Measurements from ENCODE around the gene SF3B3. TPM values are rescaled to one million over a fixed set of nuclear protein-coding genes. Genes with fewer than 3 reads are reported as not detected.

SF3B3 gene
- total RNA-seq, 4 donors from 2014 or later: 138 to 233 (median 143) TPM

- H3K4me3 ChIP-seq (ENCODE audit: low read depth, poor library complexity, severe bottlenecking): no peak overlapping the region
- DNase-seq (ENCODE audit: low spot score in 2 of 2): no peak
- TF ChIP-seq, protein P1, sequence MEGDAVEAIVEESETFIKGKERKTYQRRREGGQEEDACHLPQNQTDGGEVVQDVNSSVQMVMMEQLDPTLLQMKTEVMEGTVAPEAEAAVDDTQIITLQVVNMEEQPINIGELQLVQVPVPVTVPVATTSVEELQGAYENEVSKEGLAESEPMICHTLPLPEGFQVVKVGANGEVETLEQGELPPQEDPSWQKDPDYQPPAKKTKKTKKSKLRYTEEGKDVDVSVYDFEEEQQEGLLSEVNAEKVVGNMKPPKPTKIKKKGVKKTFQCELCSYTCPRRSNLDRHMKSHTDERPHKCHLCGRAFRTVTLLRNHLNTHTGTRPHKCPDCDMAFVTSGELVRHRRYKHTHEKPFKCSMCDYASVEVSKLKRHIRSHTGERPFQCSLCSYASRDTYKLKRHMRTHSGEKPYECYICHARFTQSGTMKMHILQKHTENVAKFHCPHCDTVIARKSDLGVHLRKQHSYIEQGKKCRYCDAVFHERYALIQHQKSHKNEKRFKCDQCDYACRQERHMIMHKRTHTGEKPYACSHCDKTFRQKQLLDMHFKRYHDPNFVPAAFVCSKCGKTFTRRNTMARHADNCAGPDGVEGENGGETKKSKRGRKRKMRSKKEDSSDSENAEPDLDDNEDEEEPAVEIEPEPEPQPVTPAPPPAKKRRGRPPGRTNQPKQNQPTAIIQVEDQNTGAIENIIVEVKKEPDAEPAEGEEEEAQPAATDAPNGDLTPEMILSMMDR (IDR thresholded peaks at IDR 0.05): no peak
- no peak for TF ChIP-seq POLR2A (IDR thresholded peaks at IDR 0.05)
- intact Hi-C loops (cut with DNase I; ENCODE audit: low total_unique reads): no loop called here
- 76 to 86% methylated on average over 8 of the region's 8 CpGs for WGBS, 2 donors
These were observed 81.0 kb downstream of the SF3B3 start for GRCh38 chr16:70604407-70605282.

DNA sequence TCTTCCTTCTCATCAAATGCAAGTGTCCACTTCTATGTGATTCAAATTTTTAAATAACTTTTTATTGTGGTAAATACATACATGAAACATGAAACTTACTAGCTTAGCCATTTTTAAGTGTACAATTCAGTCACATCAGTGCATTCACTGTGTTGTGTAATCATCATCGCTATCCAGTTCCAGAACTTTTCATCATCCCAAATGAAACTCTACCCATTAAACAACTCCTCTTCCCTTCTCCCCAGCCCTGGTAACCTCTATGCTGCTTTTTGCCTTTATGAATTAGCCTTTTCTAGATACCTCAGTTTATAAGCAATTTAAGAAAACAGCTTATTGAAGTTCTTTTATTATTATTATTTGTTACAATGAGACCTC lies 81.7 kb downstream of the SF3B3 start:
- TF ChIP-seq POLR2A (IDR thresholded peaks at IDR 0.05): no peak
- TF ChIP-seq, protein P1 (IDR thresholded peaks at IDR 0.05): no peak
- no peak for DNase-seq (ENCODE audit: low spot score in 2 of 2)
- no peak overlapping the region for H3K4me3 ChIP-seq (ENCODE audit: low read depth, poor library complexity, severe bottlenecking)
- intact Hi-C loops (cut with DNase I; ENCODE audit: low total_unique reads): no loop called here
- WGBS, 2 donors: 67 to 71% methylated on average over 1 of the region's 1 CpG

GRCh38 chr16:70608521-70608920 lies 84.9 kb downstream of the SF3B3 start:
- H3K4me3 ChIP-seq (ENCODE audit: low read depth, poor library complexity, severe bottlenecking): no peak overlapping the region
- no peak for TF ChIP-seq POLR2A (IDR thresholded peaks at IDR 0.05)
- TF ChIP-seq, protein P1 (IDR thresholded peaks at IDR 0.05): no peak
- WGBS, 2 donors: 38 to 50% methylated on average over 5 to 7 of the region's 7 CpGs
- intact Hi-C loops (cut with DNase I; ENCODE audit: low total_unique reads): no loop called here
- DNase-seq (ENCODE audit: low spot score in 2 of 2): no peak

DNA sequence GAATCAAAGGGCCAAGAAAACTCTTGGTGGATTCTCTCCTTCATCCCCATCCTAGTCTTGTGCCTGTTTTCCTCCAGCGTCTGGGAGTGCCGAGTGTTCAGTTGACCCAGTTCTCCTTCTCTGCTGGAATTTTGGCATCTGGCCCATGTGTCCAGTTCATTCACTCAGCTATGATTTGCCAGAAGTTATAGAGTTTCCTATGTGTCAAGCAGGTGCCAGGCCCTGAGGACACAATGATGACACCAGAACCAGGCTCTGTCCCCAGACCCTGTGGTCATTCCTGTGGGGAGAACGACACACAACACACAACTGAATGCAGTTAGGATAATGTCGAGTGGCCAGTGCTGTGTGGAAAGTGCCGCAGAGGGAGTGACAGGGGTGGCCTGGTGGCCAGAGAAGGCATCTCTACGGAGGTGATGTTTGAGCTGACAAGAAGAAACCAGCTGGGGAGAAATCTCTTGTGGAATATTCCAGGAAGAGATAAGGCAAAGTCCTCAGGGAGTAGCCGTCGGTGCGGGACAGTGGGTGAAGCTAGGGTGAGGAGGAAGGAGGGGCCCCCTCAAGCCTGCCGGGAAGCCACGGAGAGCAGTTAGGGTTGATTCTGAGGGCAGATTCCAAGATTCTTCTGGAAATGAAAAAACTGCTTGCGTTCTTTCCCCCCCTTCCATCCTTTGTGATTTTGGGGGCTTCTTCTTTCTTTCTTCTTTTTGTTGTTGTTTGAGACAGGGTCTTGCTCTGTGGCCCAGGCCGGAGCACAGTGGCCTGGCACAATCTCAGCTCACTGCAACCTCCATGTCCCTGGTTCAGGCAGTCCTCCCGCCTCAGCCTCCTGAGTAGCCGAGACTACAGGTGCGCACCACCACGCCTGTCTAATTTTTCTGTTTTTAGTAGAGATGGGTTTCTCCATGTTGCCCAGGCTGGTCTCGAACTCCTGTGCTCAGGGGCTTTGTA lies 86.9 kb downstream of the SF3B3 start:
- TF ChIP-seq POLR2A (IDR thresholded peaks at IDR 0.05): no peak
- TF ChIP-seq, protein P1 (IDR thresholded peaks at IDR 0.05): no peak
- no peak for DNase-seq (ENCODE audit: low spot score in 2 of 2)
- intact Hi-C loops (cut with DNase I; ENCODE audit: low total_unique reads): no loop called here
- no peak overlapping the region for H3K4me3 ChIP-seq (ENCODE audit: low read depth, poor library complexity, severe bottlenecking)
- WGBS, 2 donors: 80 to 81% methylated on average over 18 of the region's 18 CpGs

GRCh38 chr16:70611224-70611598 lies 87.6 kb downstream of the SF3B3 start:
- intact Hi-C loops (cut with DNase I; ENCODE audit: low total_unique reads): no loop called here
- DNase-seq (ENCODE audit: low spot score in 2 of 2): no peak
- H3K4me3 ChIP-seq (ENCODE audit: low read depth, poor library complexity, severe bottlenecking): no peak overlapping the region
- TF ChIP-seq, protein P1 (IDR thresholded peaks at IDR 0.05): no peak
- no peak for TF ChIP-seq POLR2A (IDR thresholded peaks at IDR 0.05)
- 91 to 95% methylated on average over 5 of the region's 5 CpGs for WGBS, 2 donors
